SH-SY5Y (cell line): ENCODE data around the gene MR1.
A peak's percentile ranks its signal among the peaks of the same experiment; 100 is the strongest.

Experiments used
- GATA2 ChIP-seq: IDR thresholded peaks from 2 replicates; pipeline ENCODE4 v1.6.1; 2011; ENCODE audit warnings: mild to moderate bottlenecking, low read depth, low read length
- GATA3 ChIP-seq: IDR thresholded peaks from 2 replicates; pipeline ENCODE4 v1.6.1; 2011; ENCODE audit warnings: low read depth, mild to moderate bottlenecking, low read length, moderate library complexity

DNA sequence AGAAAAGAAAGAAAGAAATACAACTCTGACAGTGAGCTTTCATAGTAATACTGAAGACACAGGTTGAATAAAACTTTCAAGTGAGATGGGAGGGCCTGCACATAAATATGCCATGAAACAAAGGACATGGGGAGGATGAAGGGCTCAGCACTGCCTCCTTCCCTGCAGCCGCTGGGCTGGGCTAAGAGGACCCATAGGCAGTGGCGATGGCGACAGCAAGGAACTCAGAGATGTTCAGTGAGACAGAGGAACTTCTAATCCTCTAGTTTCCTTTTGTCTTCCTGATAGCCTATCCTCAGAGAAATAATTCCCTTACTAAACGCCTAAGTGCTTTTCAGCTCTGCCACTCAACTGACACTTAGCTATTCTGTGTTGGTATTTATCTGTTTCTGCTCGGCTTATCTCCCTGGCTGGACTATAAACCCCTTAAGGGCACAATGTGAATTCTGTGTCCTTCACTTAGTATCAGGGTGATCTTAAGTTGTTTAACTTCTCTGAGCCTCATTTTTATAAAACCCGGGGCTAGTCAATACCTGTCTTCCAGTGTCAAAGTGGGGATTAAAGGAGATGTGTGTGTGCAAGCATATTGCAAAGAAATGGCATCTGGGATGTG lies 30.3 kb downstream of the MR1 start:
- TF ChIP-seq GATA2 (peak; percentile 73; the same call in 1 of the 2 replicates), GATA3 (no peak)
